GM18505 (cell line): Measurements from ENCODE around the gene EPHB1.

Source experiments
- ATAC-seq: cut with Tn5 transposase; IDR thresholded peaks from one replicate; pipeline ENCODE4 v1.9.1; 2021; ENCODE audit not compliant: unreplicated experiment
- POLR2A ChIP-seq: IDR thresholded peaks from 4 replicates; pipeline ENCODE4 v1.6.1; 2011; ENCODE audit warnings: borderline replicate concordance; ENCODE audit not compliant: insufficient read depth, insufficient read length; ENCODE audit errors: extremely low read depth

Gene EPHB1

GRCh38 chr3:134794323-134794722 lies 737 bp upstream of the EPHB1 start:
- TF ChIP-seq POLR2A: no peak
- ATAC-seq: no peak

GRCh38 chr3:134795746-134796280 lies 753 bp downstream of the EPHB1 start:
- no peak for TF ChIP-seq POLR2A
- peak; percentile 8 for ATAC-seq

GRCh38 chr3:134796281-134797056 lies 1.4 kb downstream of the EPHB1 start:
- TF ChIP-seq POLR2A: no peak
- no peak for ATAC-seq

GRCh38 chr3:134797057-134797740 lies 2.1 kb downstream of the EPHB1 start:
- no peak for ATAC-seq

GRCh38 chr3:134797741-134798451 lies 2.8 kb downstream of the EPHB1 start:
- no peak for TF ChIP-seq POLR2A
- ATAC-seq: no peak

More at GRCh38 chr3:134797057-134797740, 2.1 kb downstream of the EPHB1 start:
- no peak for TF ChIP-seq POLR2A

- no peak for ATAC-seq
Observed at GRCh38 chr3:134798681-134799311, 3.7 kb downstream of the EPHB1 start.

GRCh38 chr3:134799393-134799792 lies 4.3 kb downstream of the EPHB1 start:
- TF ChIP-seq POLR2A: no peak
- ATAC-seq: no peak

More at GRCh38 chr3:134798681-134799311, 3.7 kb downstream of the EPHB1 start:
- no peak for TF ChIP-seq POLR2A

GRCh38 chr3:134801204-134801958 lies 6.3 kb downstream of the EPHB1 start:
- no peak for TF ChIP-seq POLR2A
- no peak for ATAC-seq

- peak; percentile 11 for ATAC-seq
Observed at GRCh38 chr3:134802428-134803050, 7.5 kb downstream of the EPHB1 start.

GRCh38 chr3:134803051-134803505 lies 8.0 kb downstream of the EPHB1 start:
- TF ChIP-seq POLR2A: no peak
- ATAC-seq: peak; percentile 79

More at GRCh38 chr3:134802428-134803050, 7.5 kb downstream of the EPHB1 start:
- TF ChIP-seq POLR2A: no peak

GRCh38 chr3:134803652-134804051 lies 8.6 kb downstream of the EPHB1 start:
- no peak for TF ChIP-seq POLR2A
- ATAC-seq: no peak
